GM15510 (cell line): ENCODE measurements around the gene GAPT.

ENCODE experiments used
- POLR2A ChIP-seq: IDR thresholded peaks from 3 replicates; pipeline ENCODE4 v1.6.1; 2011; ENCODE audit warnings: borderline replicate concordance; ENCODE audit not compliant: insufficient read length; ENCODE audit errors: extremely low read depth

The GAPT gene

DNA sequence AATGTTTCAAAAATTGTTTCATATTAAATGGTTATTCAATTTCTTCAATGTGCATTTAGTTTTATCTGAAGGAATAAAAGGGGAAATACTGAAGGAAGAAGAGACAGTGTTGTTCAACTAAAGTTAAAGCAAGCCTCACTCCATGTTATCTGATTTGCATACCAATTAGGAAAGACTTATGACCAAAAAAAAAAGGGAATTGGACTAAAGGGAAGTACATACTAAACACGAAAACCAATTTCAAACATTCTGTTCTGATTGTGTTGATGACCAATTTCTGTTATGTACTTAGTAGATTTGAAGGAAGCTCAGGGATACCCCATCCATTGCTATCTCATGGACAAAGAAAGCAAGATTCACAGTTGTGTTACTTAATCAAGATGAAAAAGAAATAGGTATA, 4.9 kb upstream of the GAPT start:
- TF ChIP-seq POLR2A, result no peak

DNA sequence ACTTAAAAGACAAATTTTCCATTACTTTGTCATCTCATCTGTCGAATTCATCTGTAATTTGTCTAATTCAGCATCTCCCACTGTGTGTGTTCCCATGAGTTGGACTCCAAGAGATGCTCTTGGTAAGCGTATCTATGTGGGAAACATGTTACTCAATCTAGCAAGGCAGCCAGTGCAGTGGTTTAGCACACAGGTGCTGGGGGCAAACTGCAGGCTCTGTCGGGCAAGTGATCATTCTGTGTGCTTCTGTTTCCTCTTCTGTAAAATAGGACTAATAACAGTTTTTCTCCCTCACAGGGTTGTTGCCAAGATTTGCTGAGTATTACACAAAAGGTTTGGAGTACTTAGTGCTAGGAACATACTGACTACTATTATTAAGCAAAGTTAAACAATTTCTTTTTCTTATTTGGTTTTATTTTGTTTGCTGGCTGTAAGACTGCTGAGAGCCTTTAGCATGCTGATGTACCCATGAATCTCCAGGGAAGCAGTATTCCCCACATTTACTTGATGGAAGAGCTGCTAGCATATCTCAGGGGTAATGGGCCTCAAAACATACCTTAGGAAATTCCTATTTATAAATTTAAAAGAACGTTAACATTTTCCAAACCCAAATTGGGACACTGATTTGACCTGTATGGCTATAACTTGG, 709 bp upstream of the GAPT start:
- TF ChIP-seq POLR2A, result no peak

DNA sequence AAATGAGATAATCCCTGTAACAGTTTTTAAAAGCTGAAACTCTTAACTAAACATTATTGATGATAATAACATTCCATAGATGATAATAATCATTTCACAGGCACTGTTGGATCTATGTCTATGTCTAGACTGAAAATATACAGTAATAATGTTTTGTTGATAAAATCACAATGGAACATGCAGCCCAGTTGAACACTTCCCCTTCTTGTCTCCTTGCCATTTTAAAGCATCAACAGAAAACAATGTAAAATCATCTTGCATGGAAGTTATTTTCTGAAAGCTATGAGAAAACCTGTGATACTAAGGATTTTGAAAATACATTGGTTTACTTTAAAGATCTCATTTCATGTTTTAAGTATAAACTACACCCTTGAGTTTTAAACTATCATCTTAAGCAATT, 1.9 kb downstream of the GAPT start:
- no peak for TF ChIP-seq POLR2A

DNA sequence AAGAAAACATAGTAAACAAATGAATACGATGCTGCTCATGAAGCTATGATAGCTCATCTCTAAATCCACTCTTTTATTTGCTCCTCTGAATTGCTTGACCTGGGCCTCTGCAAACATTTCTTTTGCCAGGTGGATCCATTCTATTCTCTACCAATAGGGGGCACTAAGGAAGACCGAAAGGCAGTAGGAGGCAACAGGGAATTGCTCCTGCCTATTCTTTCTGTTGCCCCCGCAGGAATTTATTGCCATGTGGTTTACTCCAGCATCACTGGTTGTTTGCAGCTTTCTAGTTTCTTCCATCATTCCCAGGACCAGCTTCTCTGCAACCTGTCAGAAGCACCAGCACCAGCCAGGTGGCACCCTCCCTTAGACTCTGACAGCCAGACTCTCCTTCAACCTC, 5.3 kb downstream of the GAPT start:
- no peak for TF ChIP-seq POLR2A

DNA sequence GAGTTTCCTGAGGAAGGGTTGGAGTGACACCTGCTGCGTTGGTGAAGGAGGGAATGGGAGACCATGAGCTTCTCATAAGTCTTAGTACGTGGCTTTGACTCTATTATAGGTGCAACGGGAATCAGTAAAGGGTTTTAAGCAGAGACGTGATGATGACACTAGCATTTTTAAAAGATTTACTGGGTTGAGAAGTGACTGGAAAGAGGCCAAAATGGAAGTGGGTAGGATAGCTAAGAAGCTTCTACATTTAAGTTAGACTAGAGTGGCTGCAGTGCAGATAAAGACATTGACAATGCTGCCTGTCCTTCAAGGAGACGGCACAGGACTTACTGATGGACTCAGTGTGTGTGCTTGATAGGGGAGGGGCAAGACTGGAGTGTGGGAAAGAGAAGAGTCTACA, 6.2 kb downstream of the GAPT start:
- no peak for TF ChIP-seq POLR2A

DNA sequence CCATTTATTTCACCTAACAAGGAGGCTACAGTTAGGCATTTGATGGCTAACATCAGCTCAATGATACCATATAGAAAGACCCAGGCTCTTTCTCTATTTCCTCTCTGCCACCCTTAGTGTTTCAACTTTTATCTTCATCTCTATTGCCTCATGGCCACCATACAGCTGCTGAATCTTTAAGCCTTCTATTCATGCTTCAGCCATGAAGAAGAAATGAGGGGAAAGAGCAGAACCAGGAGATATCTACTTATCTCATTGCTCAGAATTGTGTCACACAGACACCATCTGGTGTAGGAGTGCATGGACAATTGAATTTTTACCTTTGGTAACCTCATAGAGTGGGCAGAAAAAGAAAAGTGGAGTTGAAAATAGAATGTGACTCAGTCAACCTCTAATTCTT, 6.7 kb downstream of the GAPT start:
- no peak for TF ChIP-seq POLR2A

DNA sequence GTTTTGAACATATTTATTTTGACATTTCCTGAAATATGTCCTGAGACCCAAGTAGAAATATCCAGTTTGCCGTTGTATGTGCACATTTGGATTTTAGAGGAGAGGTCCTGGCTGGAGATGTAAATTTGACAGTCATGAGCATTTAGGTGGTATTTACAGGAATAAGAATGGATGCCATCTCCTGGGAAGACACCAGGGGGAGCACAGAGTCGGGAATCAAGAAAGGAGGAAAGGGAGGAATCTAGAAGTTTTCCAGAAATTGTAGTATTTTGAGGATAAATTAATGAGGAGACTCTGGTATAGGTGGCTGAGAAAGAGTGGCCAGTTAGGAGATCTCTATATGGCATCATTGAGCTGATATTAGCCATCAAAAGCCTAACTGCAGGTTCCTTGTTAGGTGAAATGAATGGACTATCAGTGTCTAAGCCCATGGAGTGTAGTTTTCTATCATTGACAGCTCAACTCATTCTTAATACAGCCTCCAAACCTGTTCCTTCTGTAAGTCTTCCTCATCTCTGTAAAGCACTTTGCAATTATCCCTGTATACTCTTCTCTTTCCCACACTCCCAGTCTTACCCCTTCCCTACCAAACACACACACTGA, 7.2 kb downstream of the GAPT start:
- no peak for TF ChIP-seq POLR2A

DNA sequence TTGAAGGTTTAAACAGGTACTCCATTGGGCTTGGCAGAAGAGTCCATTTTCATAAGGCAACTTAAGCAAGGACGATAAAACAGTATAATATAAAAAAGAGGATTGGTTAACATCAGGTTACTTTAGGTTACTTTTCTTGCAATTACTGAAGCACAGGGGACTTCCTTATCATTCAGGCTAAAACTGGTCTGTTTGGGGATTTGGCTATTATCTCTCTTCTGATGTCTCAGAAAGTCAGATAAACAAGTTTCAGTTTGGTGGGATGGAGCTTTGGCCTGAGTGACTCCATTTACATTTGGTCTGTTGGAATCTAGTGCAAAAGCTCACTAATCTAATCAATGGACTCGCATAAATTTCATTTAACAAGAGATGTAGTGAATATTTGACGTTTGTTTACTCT, 8.0 kb downstream of the GAPT start:
- no peak for TF ChIP-seq POLR2A

DNA sequence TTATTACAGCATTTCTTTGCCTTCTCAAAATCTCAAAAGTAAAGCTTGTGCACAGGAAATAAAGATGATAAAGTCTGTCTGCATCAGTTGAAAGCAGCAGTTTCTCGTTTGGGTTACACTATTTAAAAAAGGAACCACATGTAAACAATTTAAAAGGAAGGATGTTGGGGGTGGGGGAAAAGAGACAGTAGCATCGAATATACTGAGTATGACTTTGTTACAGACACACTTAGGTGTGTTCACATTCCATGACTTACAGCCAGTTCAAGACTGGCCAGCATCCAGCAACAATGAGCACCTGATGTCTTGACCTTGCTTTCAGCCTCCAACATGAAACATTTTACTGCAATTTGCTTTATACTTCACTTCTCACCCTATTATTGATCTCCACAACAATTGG, 8.7 kb downstream of the GAPT start:
- no peak for TF ChIP-seq POLR2A

DNA sequence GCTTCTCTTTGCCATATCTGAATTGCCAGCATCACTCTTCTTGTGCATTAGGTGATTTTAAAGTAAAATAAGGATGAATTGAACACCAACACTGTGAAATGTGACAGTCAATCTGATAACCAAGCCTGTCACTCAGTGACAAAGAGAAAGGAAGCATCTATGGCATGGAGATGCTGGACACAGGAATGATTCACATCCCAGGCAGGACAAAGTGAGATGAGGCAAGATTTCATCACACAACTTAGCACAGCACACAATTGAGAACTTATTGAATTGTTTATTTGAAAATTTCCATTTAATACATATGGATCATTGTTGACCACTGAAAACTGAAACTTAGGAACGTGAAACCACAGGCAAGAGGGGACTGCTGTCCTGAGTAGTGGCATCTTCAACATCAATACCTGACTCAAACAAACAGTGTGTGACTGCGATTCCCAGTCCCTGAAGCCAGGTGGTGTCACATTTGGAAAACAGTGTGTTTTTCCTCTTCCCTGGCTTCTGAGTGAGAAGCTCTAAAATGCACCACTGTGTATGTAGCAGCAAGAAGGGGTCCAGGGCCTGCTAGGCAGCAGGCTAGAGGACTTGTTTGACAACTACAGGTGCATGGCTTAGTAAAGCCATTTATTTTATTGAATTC, 10.7 kb downstream of the GAPT start:
- no peak for TF ChIP-seq POLR2A

DNA sequence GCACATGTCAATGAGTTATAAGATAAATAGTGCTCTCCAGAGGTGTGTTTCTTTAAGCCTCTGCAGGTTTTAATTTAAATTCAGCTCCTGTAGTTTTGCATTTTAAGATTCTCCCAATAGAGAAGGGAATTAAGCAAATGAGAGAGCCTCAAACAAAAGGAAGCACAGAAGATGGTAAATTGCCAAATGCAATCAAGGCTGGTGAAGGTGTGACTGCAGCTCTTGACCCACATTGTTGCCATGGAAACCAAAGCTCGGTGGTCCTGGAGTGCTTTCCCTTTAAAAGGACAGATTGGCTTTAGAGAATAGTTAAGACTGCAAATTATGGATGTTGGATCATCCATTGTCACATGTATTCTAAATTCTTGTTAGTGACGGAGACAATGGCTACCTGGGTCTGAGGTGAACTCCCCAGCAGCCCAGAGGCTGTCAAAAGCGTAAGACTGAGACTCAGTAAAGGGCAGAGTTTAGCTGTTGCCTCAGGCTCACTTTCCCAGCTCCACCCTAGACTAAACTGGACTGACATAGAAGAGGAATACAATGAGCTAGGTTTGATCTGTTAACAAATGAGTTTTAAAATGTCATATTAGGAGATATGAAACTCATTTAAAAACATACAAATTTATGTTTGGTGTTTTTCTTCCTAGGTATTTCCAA, 12.3 kb downstream of the GAPT start:
- TF ChIP-seq POLR2A, result no peak

DNA sequence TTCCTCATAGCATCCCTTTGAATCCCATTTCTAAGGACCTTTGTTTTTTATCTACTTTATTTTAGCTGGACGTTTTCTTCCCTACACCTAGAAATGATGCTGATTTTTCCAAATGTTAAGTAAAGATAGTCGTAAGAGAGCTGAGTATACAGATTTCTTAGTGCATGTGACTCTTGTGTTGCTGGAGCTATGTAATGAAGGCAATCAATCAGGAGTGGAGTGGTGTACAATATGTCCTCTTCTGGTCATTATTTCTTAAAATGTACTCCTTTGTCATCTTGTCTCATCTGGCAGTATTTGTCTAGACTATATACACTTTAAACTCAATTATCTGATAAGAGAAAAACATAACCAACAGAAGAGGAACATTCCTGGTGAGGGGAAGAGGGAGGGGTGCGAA, 13.5 kb downstream of the GAPT start:
- TF ChIP-seq POLR2A, result no peak

DNA sequence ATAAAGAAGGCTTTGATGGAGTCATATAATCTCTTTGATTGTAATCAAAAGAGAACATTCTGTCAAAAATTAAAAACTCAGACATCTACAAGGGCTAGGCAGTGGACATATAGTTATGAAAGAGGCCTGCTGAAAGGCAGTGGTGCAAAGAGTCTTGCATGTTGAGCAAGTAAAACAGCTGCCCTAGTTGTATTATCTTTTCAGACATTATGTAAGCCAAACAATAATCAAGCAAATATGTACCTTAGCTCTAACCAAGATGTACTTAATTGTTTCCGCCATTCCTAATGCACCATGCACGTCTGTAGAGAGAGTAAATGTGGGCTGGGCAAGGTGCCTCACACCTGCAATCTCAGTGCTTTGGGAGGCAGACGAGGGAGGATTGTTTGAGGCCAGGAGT, 14.3 kb downstream of the GAPT start:
- no peak for TF ChIP-seq POLR2A

DNA sequence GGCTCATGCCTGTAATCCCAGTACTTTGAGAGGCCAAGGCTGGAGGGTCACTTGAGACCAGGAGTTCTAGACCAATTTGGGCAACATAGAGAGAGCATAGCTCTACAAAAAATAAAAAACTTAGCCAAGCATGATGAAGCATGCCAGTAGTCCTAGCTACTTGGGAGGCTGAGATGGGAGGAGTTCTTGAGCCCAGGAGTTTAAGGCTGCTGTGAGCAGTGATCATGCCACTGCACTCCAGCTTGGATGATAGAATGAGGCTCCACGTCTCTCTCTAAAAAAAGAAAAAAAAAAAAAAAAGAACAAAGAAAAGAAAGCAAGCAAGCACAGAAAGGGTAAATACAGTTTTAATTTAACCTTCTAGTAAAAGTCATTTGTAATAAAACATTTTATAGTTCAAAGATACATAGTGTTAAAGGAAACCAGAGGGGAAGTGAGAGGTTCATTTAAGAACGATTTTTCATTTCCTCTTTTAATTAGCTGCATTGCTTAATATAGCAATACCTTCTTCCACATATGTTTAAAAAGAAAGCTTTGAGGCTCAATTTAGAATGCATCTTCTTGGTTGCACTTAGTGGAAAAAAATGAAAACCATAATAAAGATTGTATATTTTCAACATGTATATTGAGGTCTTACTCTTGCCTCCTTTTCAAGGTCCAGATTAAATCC, 14.9 kb downstream of the GAPT start:
- no peak for TF ChIP-seq POLR2A

DNA sequence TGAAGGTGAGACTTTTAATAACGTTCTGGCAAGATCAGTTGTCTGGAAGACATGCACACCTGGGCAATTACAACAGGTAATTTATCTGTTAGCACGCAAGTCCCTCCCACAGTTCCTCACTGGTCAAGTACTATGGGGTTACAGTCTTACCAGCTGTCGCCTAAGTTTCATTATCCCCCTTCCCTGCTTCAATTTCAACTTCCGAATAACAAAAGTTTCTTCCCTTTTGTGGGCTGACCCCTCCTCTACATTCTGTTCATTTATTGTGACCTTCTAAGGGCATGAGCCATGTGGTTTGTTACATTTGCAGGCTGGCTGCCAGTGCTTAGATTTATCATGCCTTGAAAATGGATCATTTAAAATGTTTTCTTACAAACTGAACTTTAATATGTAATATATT, 16.5 kb downstream of the GAPT start:
- TF ChIP-seq POLR2A, result no peak
